Medulla oblongata (tissue), 1 donor: ENCODE data around the gene IQSEC1.

ENCODE experiments used
- DNase-seq: peaks from one replicate; pipeline ENCODE4 v3.0.0-alpha.2; 2015; ENCODE audit errors: extremely low spot score

The IQSEC1 gene

GRCh38 chr3:12985148-12985547, 88.1 kb downstream of the IQSEC1 start:
- DNase-seq: no peak

- peak; percentile 91 for DNase-seq
Observed at GRCh38 chr3:12984023-12984823, 89.0 kb downstream of the IQSEC1 start.

GRCh38 chr3:12983319-12983718, 89.9 kb downstream of the IQSEC1 start:
- no peak for DNase-seq

- DNase-seq: no peak
Observed at GRCh38 chr3:12982619-12983101, 90.6 kb downstream of the IQSEC1 start.

- DNase-seq: no peak
Observed at GRCh38 chr3:12981306-12982275, 91.6 kb downstream of the IQSEC1 start.

GRCh38 chr3:12980596-12981290, 92.5 kb downstream of the IQSEC1 start:
- DNase-seq: no peak

GRCh38 chr3:12979947-12980487, 93.2 kb downstream of the IQSEC1 start:
- no peak for DNase-seq

- no peak for DNase-seq
Observed at GRCh38 chr3:12979151-12979946, 93.9 kb downstream of the IQSEC1 start.

GRCh38 chr3:12978682-12979081, 94.5 kb downstream of the IQSEC1 start:
- no peak for DNase-seq

- DNase-seq: no peak
Observed at GRCh38 chr3:12977117-12977808, 96.0 kb downstream of the IQSEC1 start.

- no peak for DNase-seq
Observed at GRCh38 chr3:12975748-12976522, 97.3 kb downstream of the IQSEC1 start.

- no peak for DNase-seq
Observed at GRCh38 chr3:12974819-12975218, 98.4 kb downstream of the IQSEC1 start.

- no peak for DNase-seq
Observed at GRCh38 chr3:12974334-12974733, 98.9 kb downstream of the IQSEC1 start.

GRCh38 chr3:12973827-12974226, 99.4 kb downstream of the IQSEC1 start:
- no peak for DNase-seq

- no peak for DNase-seq
Observed at GRCh38 chr3:12972781-12973702, 100.2 kb downstream of the IQSEC1 start.

- DNase-seq: no peak
Observed at GRCh38 chr3:12972043-12972442, 101.2 kb downstream of the IQSEC1 start.

GRCh38 chr3:12970684-12971083, 102.5 kb downstream of the IQSEC1 start:
- no peak for DNase-seq

- DNase-seq: peak; percentile 66
Observed at GRCh38 chr3:12969486-12969885, 103.7 kb downstream of the IQSEC1 start.
